HEK293 (cell line): ENCODE data around the gene TMEM121B.

Experiments used
- AEBP2 ChIP-seq: fragments of 450-650 bp; formaldehyde crosslinking; IDR thresholded peaks from 2 replicates; pipeline ENCODE4 v1.5.1; 2016; ENCODE audit warnings: missing biosample characterization, missing genetic modification characterization, borderline replicate concordance
- ATF2 ChIP-seq: fragments of 450-650 bp; formaldehyde crosslinking; IDR thresholded peaks from 2 replicates; pipeline ENCODE4 v1.5.1; 2016; ENCODE audit warnings: missing biosample characterization, missing genetic modification characterization, low read depth
- CTCF ChIP-seq: fragments of 450-650 bp; formaldehyde crosslinking; IDR thresholded peaks from 2 replicates; pipeline ENCODE4 v1.5.1; 2016; ENCODE audit warnings: missing biosample characterization, missing genetic modification characterization
- GFI1B ChIP-seq: fragments of 450-650 bp; formaldehyde crosslinking; IDR thresholded peaks from 2 replicates; pipeline ENCODE4 v1.5.1; 2016; ENCODE audit warnings: missing biosample characterization, missing genetic modification characterization
- GLI2 ChIP-seq: fragments of 450-650 bp; formaldehyde crosslinking; IDR thresholded peaks from 2 replicates; pipeline ENCODE4; 2017; ENCODE audit warnings: missing biosample characterization, missing genetic modification characterization, low read depth, borderline replicate concordance
- HOXC10 ChIP-seq: sonication (generic); formaldehyde crosslinking; IDR thresholded peaks from 2 replicates; pipeline ENCODE4 v1.8.1; 2023; ENCODE audit warnings: mild to moderate bottlenecking, missing genetic modification reagents
- KLF10 ChIP-seq: fragments of 450-650 bp; IDR thresholded peaks from 2 replicates; pipeline ENCODE4 v1.5.1; 2018; ENCODE audit warnings: missing biosample characterization, mild to moderate bottlenecking, missing genetic modification characterization
- KLF17 ChIP-seq: fragments of 450-650 bp; formaldehyde crosslinking; IDR thresholded peaks from 2 replicates; pipeline ENCODE4 v1.5.1; 2016; ENCODE audit warnings: missing biosample characterization, missing genetic modification characterization
- TCF7L2 ChIP-seq: IDR thresholded peaks from 2 replicates; pipeline ENCODE4 v1.6.1; 2011; ENCODE audit warnings: low read depth, mild to moderate bottlenecking, inconsistent platforms, low read length, moderate library complexity, borderline replicate concordance
- TRIM28 ChIP-seq: IDR thresholded peaks from 2 replicates; pipeline ENCODE4 v1.6.1; 2011; ENCODE audit warnings: low read length, control low read depth, borderline replicate concordance
- YY2 ChIP-seq: fragments of 450-650 bp; formaldehyde crosslinking; IDR thresholded peaks from 2 replicates; pipeline ENCODE4 v1.5.1; 2016; ENCODE audit warnings: missing biosample characterization, missing genetic modification characterization
- ZBTB17 ChIP-seq: fragments of 450-650 bp; formaldehyde crosslinking; IDR thresholded peaks from 2 replicates; pipeline ENCODE4 v1.5.1; 2016; ENCODE audit warnings: missing biosample characterization, missing genetic modification characterization
- ZBTB26 ChIP-seq: fragments of 450-650 bp; formaldehyde crosslinking; optimal IDR thresholded peaks from 2 replicates; pipeline ENCODE3; 2016; ENCODE audit warnings: missing biosample characterization, mild to moderate bottlenecking, missing genetic modification characterization
- ZNF121 ChIP-seq: fragments of 450-650 bp; formaldehyde crosslinking; IDR thresholded peaks from 2 replicates; pipeline ENCODE4 v1.5.1; 2016; ENCODE audit warnings: missing biosample characterization, missing genetic modification characterization
- ZNF132 ChIP-seq: fragments of 450-650 bp; formaldehyde crosslinking; IDR thresholded peaks from 2 replicates; pipeline ENCODE4 v1.5.1; 2017; ENCODE audit warnings: missing biosample characterization, missing genetic modification characterization, borderline replicate concordance
- ZNF157 ChIP-seq: fragments of 450-650 bp; formaldehyde crosslinking; IDR thresholded peaks from 2 replicates; pipeline ENCODE4 v1.5.1; 2016; ENCODE audit warnings: missing biosample characterization, missing genetic modification characterization
- ZNF175 ChIP-seq: fragments of 450-650 bp; formaldehyde crosslinking; IDR thresholded peaks from 2 replicates; pipeline ENCODE4 v1.5.1; 2016; ENCODE audit warnings: missing biosample characterization, missing genetic modification characterization
- ZNF184 ChIP-seq: fragments of 450-650 bp; IDR thresholded peaks from 2 replicates; pipeline ENCODE4 v1.5.1; 2018; ENCODE audit warnings: missing biosample characterization, mild to moderate bottlenecking, missing genetic modification characterization
- ZNF302 ChIP-seq: fragments of 450-650 bp; formaldehyde crosslinking; IDR thresholded peaks from 2 replicates; pipeline ENCODE4 v1.5.1; 2016; ENCODE audit warnings: missing biosample characterization, missing genetic modification characterization, low read depth
- ZNF335 ChIP-seq: fragments of 450-650 bp; formaldehyde crosslinking; conservative IDR thresholded peaks from 2 replicates; pipeline ENCODE4 v1.5.1; 2016; ENCODE audit warnings: missing biosample characterization, missing genetic modification characterization
- ZNF37A ChIP-seq: fragments of 450-650 bp; IDR thresholded peaks from 2 replicates; pipeline ENCODE4 v1.5.1; 2018; ENCODE audit warnings: missing biosample characterization, missing genetic modification characterization
- ZNF404 ChIP-seq: fragments of 450-650 bp; formaldehyde crosslinking; IDR thresholded peaks from 2 replicates; pipeline ENCODE4 v1.5.1; 2017; ENCODE audit warnings: missing biosample characterization, missing genetic modification characterization
- ZNF423 ChIP-seq: fragments of 450-650 bp; formaldehyde crosslinking; IDR thresholded peaks from 2 replicates; pipeline ENCODE4 v1.5.1; 2016; ENCODE audit warnings: missing biosample characterization, missing genetic modification characterization
- ZNF426 ChIP-seq: fragments of 450-650 bp; formaldehyde crosslinking; IDR thresholded peaks from 2 replicates; pipeline ENCODE4 v1.5.1; 2017; ENCODE audit warnings: missing biosample characterization, missing genetic modification characterization, mild to moderate bottlenecking, inconsistent platforms, moderate library complexity
- ZNF514 ChIP-seq: fragments of 450-650 bp; formaldehyde crosslinking; IDR thresholded peaks from 2 replicates; pipeline ENCODE4 v1.5.1; 2016; ENCODE audit warnings: missing biosample characterization, missing genetic modification characterization
- ZNF555 ChIP-seq: fragments of 450-650 bp; formaldehyde crosslinking; conservative IDR thresholded peaks from 2 replicates; pipeline ENCODE4 v1.5.1; 2017; ENCODE audit warnings: missing biosample characterization, mild to moderate bottlenecking, missing genetic modification characterization, inconsistent platforms
- ZNF658 ChIP-seq: fragments of 450-650 bp; formaldehyde crosslinking; IDR thresholded peaks from 2 replicates; pipeline ENCODE4; 2016; ENCODE audit warnings: missing biosample characterization, missing genetic modification characterization
- ZNF701 ChIP-seq: fragments of 450-650 bp; formaldehyde crosslinking; IDR thresholded peaks from 2 replicates; pipeline ENCODE4 v1.5.1; 2016; ENCODE audit warnings: missing biosample characterization, missing genetic modification characterization
- ZNF704 ChIP-seq: fragments of 450-650 bp; formaldehyde crosslinking; IDR thresholded peaks from 2 replicates; pipeline ENCODE4 v1.5.1; 2016; ENCODE audit warnings: missing biosample characterization, missing genetic modification characterization
- ZNF777 ChIP-seq: fragments of 450-650 bp; formaldehyde crosslinking; IDR thresholded peaks from 2 replicates; pipeline ENCODE4 v1.5.1; 2017; ENCODE audit warnings: missing biosample characterization, missing genetic modification characterization, borderline replicate concordance
- ZNF791 ChIP-seq: fragments of 450-650 bp; formaldehyde crosslinking; IDR thresholded peaks from 2 replicates; pipeline ENCODE4 v1.5.1; 2016; ENCODE audit warnings: missing biosample characterization, missing genetic modification characterization
- ZSCAN23 ChIP-seq: fragments of 450-650 bp; formaldehyde crosslinking; IDR thresholded peaks from 2 replicates; pipeline ENCODE4 v1.5.1; 2016; ENCODE audit warnings: missing biosample characterization, missing genetic modification characterization

TMEM121B gene

GRCh38 chr22:17158568-17159503 lies 37.7 kb upstream of the TMEM121B start, which contains the start of gene HDHD5 (continued):
- no peak for TF ChIP-seq ZNF704
- no peak for TF ChIP-seq ZNF37A (tag by site-specific recombination)
- peak; percentile 70 for TF ChIP-seq ZBTB17 (tag by site-specific recombination)
- TF ChIP-seq ZBTB26 (tag by site-specific recombination): peak; percentile 98
- 0 out of 2 replicates have a peak, but pooled peaks have one; percentile 41 for TF ChIP-seq GFI1B
- TF ChIP-seq ZNF426 (tag by site-specific recombination): no peak
- no peak for TF ChIP-seq ZNF555 (tag by site-specific recombination)
- TF ChIP-seq TRIM28: no peak
- TF ChIP-seq ZNF302 (tag by site-specific recombination): no peak
- TF ChIP-seq ATF2 (tag by site-specific recombination): no peak
- no peak for TF ChIP-seq ZNF132
- TF ChIP-seq ZNF184: no peak
- no peak; the same call in 1 of the 2 replicates for TF ChIP-seq YY2 (tag by site-specific recombination)
- TF ChIP-seq ZNF701: no peak
- TF ChIP-seq ZNF121 (tag by site-specific recombination): no peak
- TF ChIP-seq ZNF791: no peak
- no peak for TF ChIP-seq GLI2
- TF ChIP-seq ZNF404 (tag by site-specific recombination): no peak
- no peak for TF ChIP-seq ZNF514 (tag by site-specific recombination)
- peak; percentile 83 for TF ChIP-seq ZNF335
- 0 out of 2 replicates have a peak, but pooled peaks have one; percentile 10 for TF ChIP-seq KLF10 (tag by site-specific recombination)
- no peak for TF ChIP-seq ZSCAN23
- TF ChIP-seq ZNF658 (tag by site-specific recombination): no peak
- no peak for TF ChIP-seq TCF7L2
- TF ChIP-seq ZNF777 (tag by site-specific recombination): peak; percentile 56; the same call in 1 of the 2 replicates
- no peak for TF ChIP-seq ZNF157 (tag by site-specific recombination)
- peak; percentile 86 for TF ChIP-seq KLF17 (tag by site-specific recombination)
- peak; percentile 47; the same call in 1 of the 2 replicates for TF ChIP-seq CTCF (tag by site-specific recombination)
- TF ChIP-seq AEBP2 (tag by site-specific recombination): no peak
- TF ChIP-seq ZNF175 (tag by site-specific recombination): no peak
- TF ChIP-seq ZNF423 (tag by site-specific recombination): peak; percentile 50; the same call in 1 of the 2 replicates
- no peak for TF ChIP-seq HOXC10 (CRISPR knock-in tag)
